Eye (tissue), 1 donor: ENCODE results near the gene FLVCR2.
"Not testable (repeated sequence)": the region's sequence is repeated elsewhere in the genome, so short reads cannot be mapped to it uniquely, and the experiment has no call there.

Experiments used
- DNase-seq: peaks from one replicate; pipeline ENCODE4 v3.0.0-alpha.2; 2015

FLVCR2 gene

DNA sequence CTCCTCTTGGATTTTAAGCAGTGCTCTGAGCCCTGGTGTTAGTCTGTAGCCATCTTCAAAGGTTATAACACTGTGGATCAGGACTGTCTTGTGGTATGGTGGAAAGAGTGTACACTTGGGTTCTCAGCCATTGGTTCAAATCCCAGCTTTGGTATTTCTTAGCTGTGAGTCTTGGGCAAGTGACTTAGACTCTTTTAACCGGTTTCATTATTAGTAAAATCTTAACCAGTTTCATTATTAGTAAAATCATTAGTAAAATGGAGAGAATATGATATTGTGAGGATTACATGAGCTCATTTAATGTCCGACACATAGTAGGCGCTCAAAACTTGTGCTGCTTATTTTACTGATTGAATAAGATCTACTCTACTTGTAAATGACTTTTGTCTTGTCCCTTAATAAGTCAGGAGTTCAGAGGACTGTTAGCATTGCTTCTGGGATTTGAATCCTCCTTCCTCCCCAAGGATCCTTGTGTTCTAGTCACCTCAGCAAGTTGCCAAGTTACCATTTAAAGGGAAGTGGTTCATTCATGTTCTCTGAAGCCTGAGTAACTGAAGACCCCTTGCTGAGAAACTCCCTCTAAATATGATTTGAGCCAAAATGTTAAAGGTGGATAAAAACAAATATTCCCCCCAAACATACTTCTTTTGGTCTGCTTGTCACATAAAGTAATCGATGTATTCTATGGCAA lies 95.1 kb downstream of the FLVCR2 start:
- DNase-seq: no peak

DNA sequence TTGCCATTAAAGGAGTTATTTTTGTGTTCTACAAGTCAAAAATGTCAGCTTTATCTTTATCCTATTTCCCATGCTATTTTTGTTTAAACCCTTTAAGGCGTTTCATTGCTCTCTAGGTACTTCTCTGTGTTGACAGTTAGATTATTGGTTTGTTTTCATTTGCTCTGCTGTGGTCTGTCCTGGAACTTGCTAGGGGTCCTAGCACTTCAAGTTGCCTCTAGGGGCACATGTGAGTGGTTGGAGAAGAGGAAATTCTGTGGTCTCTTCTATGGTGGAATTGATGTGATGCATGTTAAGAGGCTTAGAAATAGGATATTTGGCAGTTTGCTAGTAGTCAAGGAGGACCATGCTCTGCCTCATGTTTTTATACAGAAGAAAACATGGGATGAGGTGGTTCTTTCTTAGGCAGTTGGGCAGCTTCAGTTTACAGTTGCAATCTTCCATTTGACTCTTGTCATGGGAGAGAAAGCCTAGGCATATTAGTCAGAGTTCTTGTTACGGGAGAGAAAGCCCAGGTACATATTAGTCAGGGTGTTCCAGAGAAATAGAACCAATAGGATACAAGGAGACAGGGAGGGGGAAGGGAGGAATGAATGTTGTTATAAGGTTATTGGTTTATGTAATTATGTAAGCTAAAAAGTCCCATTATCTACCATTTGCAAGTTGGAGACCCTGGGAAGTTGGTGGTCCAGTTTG lies 97.0 kb downstream of the FLVCR2 start:
- no peak for DNase-seq

DNA sequence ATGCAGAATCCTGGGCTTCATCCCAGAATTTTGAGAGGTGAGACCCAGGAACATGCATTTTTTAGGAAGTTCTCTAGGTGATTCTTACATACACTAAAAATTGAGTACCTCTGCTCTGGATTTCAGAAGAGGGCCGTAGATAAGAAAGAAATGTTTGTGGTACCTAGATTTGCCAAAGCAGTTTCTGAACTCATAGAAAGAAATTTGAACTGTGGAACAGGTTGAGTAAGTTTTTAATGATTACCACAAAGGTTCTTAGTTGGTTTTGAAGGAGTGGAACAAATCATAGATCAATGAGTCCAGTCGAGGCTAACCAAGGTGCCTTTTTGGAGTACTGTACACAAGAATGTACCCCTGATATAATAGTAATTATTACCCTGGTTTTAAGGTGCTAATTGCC lies 107.5 kb downstream of the FLVCR2 start:
- no peak for DNase-seq

DNA sequence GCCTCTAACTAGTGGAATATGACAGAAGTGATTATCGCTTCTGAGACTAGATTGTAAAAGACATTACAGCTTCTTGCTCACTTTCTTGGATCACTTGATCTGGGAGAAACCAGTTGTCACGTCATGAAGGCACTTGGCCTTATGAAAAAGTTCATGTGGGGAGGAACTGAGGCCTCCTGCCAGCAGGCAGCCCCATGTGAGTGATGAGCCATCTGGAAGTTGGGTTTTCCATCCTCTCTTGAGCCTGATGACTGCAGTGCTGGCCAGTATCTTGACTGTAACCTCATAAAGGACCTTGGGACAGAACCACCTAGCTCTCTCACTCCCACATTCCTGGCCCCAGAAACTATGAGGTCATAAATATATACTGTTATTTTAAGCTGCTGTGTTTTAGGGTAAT lies 110.6 kb downstream of the FLVCR2 start:
- no peak for DNase-seq

- no peak for DNase-seq
Observed at GRCh38 chr14:75690010-75690409, 111.6 kb downstream of the FLVCR2 start.

DNA sequence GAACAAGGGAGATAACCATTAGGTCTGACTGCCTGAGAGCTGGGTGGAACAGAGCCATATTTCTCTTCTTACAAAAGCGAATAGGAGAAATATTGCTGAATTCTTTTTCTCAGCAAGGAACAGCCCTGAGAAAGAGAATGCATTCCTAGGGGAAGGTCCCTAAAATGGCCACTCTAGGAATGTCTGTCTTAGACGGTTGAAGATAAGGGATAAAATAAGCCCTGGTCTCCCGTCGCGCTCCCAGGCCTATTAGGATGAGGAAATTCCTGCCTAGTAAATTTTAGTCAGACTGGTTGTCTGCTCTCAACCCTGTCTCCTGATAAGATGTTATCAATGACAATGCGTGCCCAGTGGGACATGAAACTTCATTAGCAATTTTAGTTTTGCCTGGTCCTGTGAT lies 116.6 kb downstream of the FLVCR2 start:
- not testable (repeated sequence) for DNase-seq

DNA sequence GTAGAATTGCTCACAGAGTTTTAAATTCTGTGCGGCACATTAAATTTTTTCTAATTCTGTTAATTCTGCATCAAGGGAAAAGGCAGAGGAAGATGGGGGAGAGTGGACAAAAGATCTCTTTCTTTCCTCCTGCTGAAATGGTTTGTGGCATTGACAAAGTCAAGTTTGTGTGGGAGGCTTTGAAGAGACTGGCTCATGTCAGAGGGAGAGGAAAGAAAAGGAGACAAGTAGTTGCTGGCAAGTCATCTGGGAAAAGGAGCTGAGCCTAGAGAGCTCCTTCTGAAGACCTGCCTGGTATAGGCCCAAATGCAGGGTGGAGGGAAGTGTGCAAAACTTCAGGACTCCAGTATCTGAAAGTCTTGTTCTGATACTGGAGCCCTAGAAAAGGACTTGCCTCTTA lies 119.0 kb downstream of the FLVCR2 start:
- no peak for DNase-seq
